Nephron progenitor cell (in vitro differentiated cells): ENCODE data around the gene C5orf34.

ENCODE experiments used
- DNase-seq: peaks from one replicate; pipeline ENCODE4 v3.0.0; 2021
- H3K27ac Mint-ChIP-seq: 2 replicates; pipeline ENCODE4 v1.8.0; 2021; ENCODE audit warnings: mild to moderate bottlenecking, moderate library complexity, mixed read lengths
- H3K27me3 Mint-ChIP-seq: 2 replicates; pipeline ENCODE4 v1.8.0; 2021; ENCODE audit warnings: mild to moderate bottlenecking, low read depth, mixed read lengths; ENCODE audit not compliant: poor library complexity
- H3K36me3 Mint-ChIP-seq: 2 replicates; pipeline ENCODE4 v1.8.0; 2021; ENCODE audit warnings: low read depth, mixed read lengths
- H3K4me1 Mint-ChIP-seq: 2 replicates; pipeline ENCODE4 v1.8.0; 2021; ENCODE audit warnings: mixed read lengths
- H3K4me3 Mint-ChIP-seq: 2 replicates; pipeline ENCODE4 v1.8.0; 2021; ENCODE audit warnings: mild to moderate bottlenecking, moderate library complexity, mixed read lengths
- H3K9me3 Mint-ChIP-seq: 2 replicates; pipeline ENCODE4 v1.8.0; 2021; ENCODE audit warnings: mild to moderate bottlenecking, moderate library complexity, mixed read lengths
- CTCF ChIP-seq: fragments of 200-600 bp; sonication (generic); IDR thresholded peaks from 2 replicates; pipeline ENCODE4 v1.5.0; 2021; ENCODE audit warnings: antibody characterized with exemption

C5orf34 gene

GRCh38 chr5:43498581-43498980, 16.4 kb downstream of the C5orf34 start:
- H3K9me3 Mint-ChIP-seq = no peaks in the 10 kb centered on the region
- peaks cover 13% of the 10 kb centered on the region for H3K36me3 Mint-ChIP-seq
- no peak for TF ChIP-seq CTCF
- H3K4me1 Mint-ChIP-seq = no peaks in the 10 kb centered on the region
- no peak overlapping the region for H3K27ac Mint-ChIP-seq
- no peak for DNase-seq
- H3K27me3 Mint-ChIP-seq = no peaks in the 10 kb centered on the region
- no peak overlapping the region for H3K4me3 Mint-ChIP-seq

- Mint-ChIP-seq H3K36me3 (peaks cover 13% of the 10 kb centered on the region), H3K27ac (no peak overlapping the region), H3K4me3 (no peak overlapping the region), H3K4me1 (no peaks in the 10 kb centered on the region), H3K9me3 (no peaks in the 10 kb centered on the region), H3K27me3 (no peaks in the 10 kb centered on the region)
- no peak for DNase-seq
- TF ChIP-seq CTCF = no peak
Measured at GRCh38 chr5:43497311-43498104, 17.4 kb downstream of the C5orf34 start.

GRCh38 chr5:43491326-43491725, 23.6 kb downstream of the C5orf34 start:
- no peaks in the 10 kb centered on the region for H3K4me1 Mint-ChIP-seq
- H3K9me3 Mint-ChIP-seq = no peaks in the 10 kb centered on the region
- H3K36me3 Mint-ChIP-seq = peaks cover 12% of the 10 kb centered on the region
- no peak overlapping the region for H3K4me3 Mint-ChIP-seq
- DNase-seq = no peak
- no peaks in the 10 kb centered on the region for H3K27me3 Mint-ChIP-seq
- H3K27ac Mint-ChIP-seq = no peak overlapping the region
- no peak for TF ChIP-seq CTCF

- Mint-ChIP-seq H3K36me3 (peaks cover 12% of the 10 kb centered on the region), H3K9me3 (no peaks in the 10 kb centered on the region), H3K4me3 (no peak overlapping the region), H3K4me1 (peaks cover 28% of the 10 kb centered on the region), H3K27ac (no peak overlapping the region), H3K27me3 (peaks cover 3% of the 10 kb centered on the region)
- TF ChIP-seq CTCF = no peak
- DNase-seq = no peak
Measured at GRCh38 chr5:43486353-43486752, 28.6 kb downstream of the C5orf34 start.

- no peak for TF ChIP-seq CTCF
- no peaks in the 10 kb centered on the region for H3K9me3 Mint-ChIP-seq
- H3K27ac Mint-ChIP-seq = peak overlapping the region; percentile 51
- peaks cover 28% of the 10 kb centered on the region for H3K4me1 Mint-ChIP-seq
- H3K4me3 Mint-ChIP-seq = no peak overlapping the region
- H3K36me3 Mint-ChIP-seq = peaks cover 15% of the 10 kb centered on the region
- DNase-seq = no peak
- H3K27me3 Mint-ChIP-seq = peaks cover 3% of the 10 kb centered on the region
Measured at GRCh38 chr5:43485406-43485805, 29.5 kb downstream of the C5orf34 start.
